ENCODE data around the gene TRIM40. TPM values are rescaled to one million over a fixed set of nuclear protein-coding genes. Genes with fewer than 3 reads are reported as not detected.

The TRIM40 gene
- total and polyA plus RNA-seq, 2 of the 13 experiments (the other 11 are each of a cell fraction or from before 2014, with no cell fraction given) = 0.58 TPM; not detected in 1

DNA sequence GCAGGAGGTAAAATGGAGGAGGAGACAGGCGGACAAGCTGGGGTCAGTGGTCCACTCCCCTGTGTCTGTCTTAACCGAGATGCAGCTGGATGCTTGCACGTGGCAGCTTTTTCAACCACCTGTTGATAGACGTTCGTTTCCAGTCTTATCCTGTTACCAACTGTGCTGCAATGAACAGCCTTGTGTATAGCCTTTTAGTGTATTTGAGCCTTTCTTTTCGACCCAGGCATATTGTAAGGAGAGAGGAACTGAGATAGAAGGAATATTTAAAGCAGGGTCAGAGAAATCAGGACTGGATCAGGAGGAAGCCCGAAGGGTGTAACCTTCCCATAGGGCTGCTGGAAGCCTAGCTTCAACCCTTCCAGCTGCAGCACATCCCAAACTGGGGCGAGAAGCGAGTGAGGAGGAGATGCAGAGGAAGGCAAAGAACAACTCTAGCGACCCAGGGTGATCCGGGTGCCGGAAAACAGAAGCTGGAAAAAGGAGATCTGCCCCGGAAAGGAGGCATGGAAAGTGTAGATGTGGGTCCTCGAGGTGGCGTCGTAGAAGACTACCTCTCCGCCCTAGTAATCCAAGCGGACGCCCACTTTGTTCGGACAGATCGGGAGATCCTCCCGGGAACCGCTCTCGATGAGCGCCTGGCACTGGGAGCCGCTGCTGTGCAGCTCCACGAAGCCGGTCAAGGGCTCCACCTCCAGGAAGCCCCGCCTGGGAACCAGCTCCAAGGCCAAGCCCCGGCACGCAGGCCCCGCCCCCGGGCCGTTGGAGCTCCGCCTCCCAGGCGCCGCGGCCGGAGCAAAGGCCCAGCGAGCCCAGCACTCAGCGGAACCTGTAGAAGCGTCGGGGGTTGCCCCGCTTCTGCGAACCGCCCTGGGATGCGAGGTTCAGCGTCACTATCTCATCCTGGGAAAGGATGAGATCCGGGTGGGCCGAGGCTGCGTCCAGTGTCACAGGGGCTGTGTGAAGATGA is 34.2 kb upstream of the TRIM40 start (continued):
- TF ChIP-seq, protein P1, sequence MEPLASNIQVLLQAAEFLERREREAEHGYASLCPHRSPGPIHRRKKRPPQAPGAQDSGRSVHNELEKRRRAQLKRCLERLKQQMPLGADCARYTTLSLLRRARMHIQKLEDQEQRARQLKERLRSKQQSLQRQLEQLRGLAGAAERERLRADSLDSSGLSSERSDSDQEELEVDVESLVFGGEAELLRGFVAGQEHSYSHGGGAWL (CRISPR knock-in tag; IDR thresholded peaks at IDR 0.05) = peak; percentile 74; the same call in 1 of the 2 replicates
- TF ChIP-seq NR2C2 (CRISPR knock-in tag; IDR thresholded peaks at IDR 0.05; ENCODE audit: borderline replicate concordance) = 0 out of 2 replicates have a peak, but pooled peaks have one; percentile 12
- TF ChIP-seq ZNF350 (CRISPR knock-in tag; IDR thresholded peaks at IDR 0.05; ENCODE audit: borderline replicate concordance, low read depth) = peak; percentile 68; the same call in 1 of the 2 replicates
- 0 out of 2 replicates have a peak, but pooled peaks have one; percentile 25 for TF ChIP-seq ZNF331 (CRISPR knock-in tag; IDR thresholded peaks at IDR 0.05)
- TF ChIP-seq ZNF232 (CRISPR knock-in tag; IDR thresholded peaks at IDR 0.05; ENCODE audit: borderline replicate concordance) = peak; percentile 64; the same call in 1 of the 2 replicates
- peak; percentile 72; the same call in 1 of the 2 replicates for TF ChIP-seq KLF15 (CRISPR knock-in tag; IDR thresholded peaks at IDR 0.05; ENCODE audit: borderline replicate concordance)
- peak; percentile 62; the same call in 1 of the 2 replicates for TF ChIP-seq TOPORS (CRISPR knock-in tag; IDR thresholded peaks at IDR 0.05)
- no peak for TF ChIP-seq ZNF773 (CRISPR knock-in tag; IDR thresholded peaks at IDR 0.05; ENCODE audit: borderline replicate concordance)
- no peak for TF ChIP-seq FOXA1 (IDR thresholded peaks at IDR 0.05)
- TF ChIP-seq FOXA1 (CRISPR knock-in tag; IDR thresholded peaks at IDR 0.05) = no peak
- TF ChIP-seq TBL1XR1 (IDR thresholded peaks at IDR 0.05; ENCODE audit: borderline replicate concordance, low read length, partially characterized antibody) = no peak
- no peak for TF ChIP-seq ZNF841 (CRISPR knock-in tag; IDR thresholded peaks at IDR 0.05; ENCODE audit: borderline replicate concordance)
- TF ChIP-seq GATAD2A (CRISPR knock-in tag; IDR thresholded peaks at IDR 0.05) = no peak; the same call in 1 of the 2 replicates
- TF ChIP-seq ZNF282 (IDR thresholded peaks at IDR 0.05; ENCODE audit: partially characterized antibody) = no peak
- TF ChIP-seq ZNF383 (CRISPR knock-in tag; IDR thresholded peaks at IDR 0.05; ENCODE audit: borderline replicate concordance) = no peak; the same call in 1 of the 2 replicates
- no peak for TF ChIP-seq AGO2 (optimal IDR thresholded peaks at IDR 0.05; ENCODE audit: low read depth, low read length)
- TF ChIP-seq EP300 (IDR thresholded peaks at IDR 0.05; ENCODE audit: low read depth in 2 of 2, low read length in 2 of 2) = peak in 1 of 2 experiments; percentile 29; a peak in 1 of 4 replicates
- no peak; the same call in 1 of the 2 replicates for TF ChIP-seq EP300 (CRISPR knock-in tag; IDR thresholded peaks at IDR 0.05; ENCODE audit: borderline replicate concordance)
- peak; percentile 68; the same call in 1 of the 2 replicates for TF ChIP-seq ARNT2 (CRISPR knock-in tag; IDR thresholded peaks at IDR 0.05; ENCODE audit: low read depth)
- no peak for TF ChIP-seq RORA (CRISPR knock-in tag; IDR thresholded peaks at IDR 0.05)
- TF ChIP-seq HNF4G (IDR thresholded peaks at IDR 0.05; ENCODE audit: borderline replicate concordance, low read depth, low read length) = 0 out of 2 replicates have a peak, but pooled peaks have one; percentile 5
- TF ChIP-seq HNF4G (CRISPR knock-in tag; IDR thresholded peaks at IDR 0.05; ENCODE audit: borderline replicate concordance, low read depth) = 0 out of 2 replicates have a peak, but pooled peaks have one; percentile 60
- TF ChIP-seq GPBP1L1 (CRISPR knock-in tag; IDR thresholded peaks at IDR 0.05) = no peak
- no peak for TF ChIP-seq ZNF549 (CRISPR knock-in tag; IDR thresholded peaks at IDR 0.05)
- TF ChIP-seq, protein P2, sequence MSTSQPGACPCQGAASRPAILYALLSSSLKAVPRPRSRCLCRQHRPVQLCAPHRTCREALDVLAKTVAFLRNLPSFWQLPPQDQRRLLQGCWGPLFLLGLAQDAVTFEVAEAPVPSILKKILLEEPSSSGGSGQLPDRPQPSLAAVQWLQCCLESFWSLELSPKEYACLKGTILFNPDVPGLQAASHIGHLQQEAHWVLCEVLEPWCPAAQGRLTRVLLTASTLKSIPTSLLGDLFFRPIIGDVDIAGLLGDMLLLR (CRISPR knock-in tag; IDR thresholded peaks at IDR 0.05) = peak; percentile 89
- TF ChIP-seq ZFP41 (CRISPR knock-in tag; IDR thresholded peaks at IDR 0.05; ENCODE audit: borderline replicate concordance) = peak; percentile 59; the same call in 1 of the 2 replicates
- peak; percentile 56; the same call in 1 of the 2 replicates for TF ChIP-seq ZNF777 (CRISPR knock-in tag; IDR thresholded peaks at IDR 0.05)

Data from HepG2 (cell line).